Suprapubic skin (tissue), 3 donors: ENCODE results near the gene ITGAE.

ENCODE experiments used
- POLR2A ChIP-seq, 2 donors: fragments of 450-650 bp; IDR thresholded peaks; one replicate each; pipeline ENCODE4 v1.6.1; 2017; ENCODE audit warnings: antibody characterized with exemption in 2 of 2, mild to moderate bottlenecking in 2 of 2, moderate library complexity in 2 of 2
- TF ChIP-seq, protein P1 (sequence below), 2 donors: fragments of 200-600 bp in 1 of 2; fragments of 450-650 bp in 1 of 2; sonication (generic) in 1 of 2; IDR thresholded peaks; one replicate each; pipeline ENCODE4 v1.5.1; 2016 to 2019; ENCODE audit warnings: antibody characterized with exemption in 2 of 2, mild to moderate bottlenecking in 1 of 2, moderate library complexity in 1 of 2

DNA sequence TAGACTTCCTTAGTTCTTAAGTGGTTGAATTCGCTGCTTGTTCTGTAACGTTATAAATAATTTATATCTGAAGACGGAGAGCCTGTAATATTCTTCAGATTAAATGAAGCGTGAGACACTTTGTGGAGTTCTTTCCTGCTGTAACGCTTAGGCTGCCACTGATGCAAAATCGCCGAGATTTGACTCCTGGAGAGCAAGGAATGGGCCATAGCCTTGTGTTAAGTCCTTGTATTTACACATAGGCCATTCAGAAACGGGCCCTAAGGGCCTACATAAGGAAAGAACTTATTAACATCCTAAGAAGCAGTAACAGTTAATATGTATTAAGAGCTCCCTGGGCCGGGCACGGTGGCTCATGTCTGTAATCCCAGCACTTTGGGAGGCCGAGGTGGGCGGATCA, 131.4 kb downstream of the ITGAE start:
- TF ChIP-seq, protein P1, sequence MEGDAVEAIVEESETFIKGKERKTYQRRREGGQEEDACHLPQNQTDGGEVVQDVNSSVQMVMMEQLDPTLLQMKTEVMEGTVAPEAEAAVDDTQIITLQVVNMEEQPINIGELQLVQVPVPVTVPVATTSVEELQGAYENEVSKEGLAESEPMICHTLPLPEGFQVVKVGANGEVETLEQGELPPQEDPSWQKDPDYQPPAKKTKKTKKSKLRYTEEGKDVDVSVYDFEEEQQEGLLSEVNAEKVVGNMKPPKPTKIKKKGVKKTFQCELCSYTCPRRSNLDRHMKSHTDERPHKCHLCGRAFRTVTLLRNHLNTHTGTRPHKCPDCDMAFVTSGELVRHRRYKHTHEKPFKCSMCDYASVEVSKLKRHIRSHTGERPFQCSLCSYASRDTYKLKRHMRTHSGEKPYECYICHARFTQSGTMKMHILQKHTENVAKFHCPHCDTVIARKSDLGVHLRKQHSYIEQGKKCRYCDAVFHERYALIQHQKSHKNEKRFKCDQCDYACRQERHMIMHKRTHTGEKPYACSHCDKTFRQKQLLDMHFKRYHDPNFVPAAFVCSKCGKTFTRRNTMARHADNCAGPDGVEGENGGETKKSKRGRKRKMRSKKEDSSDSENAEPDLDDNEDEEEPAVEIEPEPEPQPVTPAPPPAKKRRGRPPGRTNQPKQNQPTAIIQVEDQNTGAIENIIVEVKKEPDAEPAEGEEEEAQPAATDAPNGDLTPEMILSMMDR (IDR thresholded peaks at IDR 0.05): no peak
- TF ChIP-seq POLR2A (IDR thresholded peaks at IDR 0.05): no peak
